GOT3 (cell line): Measurements from ENCODE around the gene C5orf15.

Experiments used
- DNase-seq: peaks from one replicate; lab custom pipeline; 2025; ENCODE audit warnings: mixed read lengths; lab: John Stamatoyannopoulos, UW

The C5orf15 gene

DNA sequence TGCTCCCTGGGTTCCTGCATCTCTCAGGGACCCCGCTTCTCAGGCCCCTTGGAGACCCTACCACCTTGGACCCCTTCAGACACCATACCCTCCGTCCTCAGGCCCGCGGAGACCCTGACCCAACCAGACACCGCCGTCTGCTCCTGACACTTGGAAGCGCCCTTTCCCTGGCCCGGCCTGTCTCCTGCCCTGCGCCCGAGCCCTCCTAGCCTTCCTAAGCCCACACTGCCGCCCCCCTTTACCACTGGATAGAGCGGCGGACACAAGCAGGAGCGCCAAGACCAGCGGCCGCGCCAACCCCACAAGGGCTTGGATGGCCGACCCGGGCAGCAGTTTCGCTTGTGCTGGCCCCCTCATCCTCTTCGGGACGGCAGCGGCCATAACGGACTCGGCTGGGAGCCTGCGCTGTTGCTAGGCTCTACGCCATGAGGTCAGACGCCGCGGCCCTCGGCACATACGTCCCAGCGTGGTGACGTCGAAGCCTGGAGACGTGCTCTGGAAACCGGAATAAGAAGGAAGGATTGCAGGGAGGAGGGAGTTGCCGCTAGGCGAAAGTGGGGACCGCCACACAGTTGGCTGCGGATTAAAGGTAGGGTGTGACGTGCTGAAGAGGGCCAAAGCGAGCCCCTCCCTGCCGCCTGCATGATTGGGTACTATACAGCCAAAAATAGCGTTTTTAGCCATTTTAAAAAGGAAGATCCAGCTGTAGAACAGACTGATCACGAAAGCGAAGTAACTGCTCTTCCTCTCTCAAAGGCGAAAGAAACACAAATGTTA, at the start of gene C5orf15:
TSS of gene C5orf15 (minus strand) at position 422 of the 777 bp plus-strand sequence. CDS start at position 381, 41 bp downstream.
- DNase-seq = peak; percentile 82

- no peak for DNase-seq
These were observed 39.9 kb upstream of the C5orf15 start for GRCh38 chr5:134008266-134008749.

- no peak for DNase-seq
These were observed 39.3 kb upstream of the C5orf15 start for GRCh38 chr5:134007581-134008265.

GRCh38 chr5:134006115-134006514, 37.7 kb upstream of the C5orf15 start:
- no peak for DNase-seq

- DNase-seq = no peak
These were observed 37.1 kb upstream of the C5orf15 start for GRCh38 chr5:134005417-134006061.

GRCh38 chr5:134004626-134005416, 36.4 kb upstream of the C5orf15 start, which contains the start of gene VDAC1:
VDAC1 (minus strand) TSS chr5:134004975; CDS start chr5:133993012, 11,963 bp downstream.
- peak; percentile 78 for DNase-seq

GRCh38 chr5:134003817-134004625, 35.6 kb upstream of the C5orf15 start:
- no peak for DNase-seq

DNA sequence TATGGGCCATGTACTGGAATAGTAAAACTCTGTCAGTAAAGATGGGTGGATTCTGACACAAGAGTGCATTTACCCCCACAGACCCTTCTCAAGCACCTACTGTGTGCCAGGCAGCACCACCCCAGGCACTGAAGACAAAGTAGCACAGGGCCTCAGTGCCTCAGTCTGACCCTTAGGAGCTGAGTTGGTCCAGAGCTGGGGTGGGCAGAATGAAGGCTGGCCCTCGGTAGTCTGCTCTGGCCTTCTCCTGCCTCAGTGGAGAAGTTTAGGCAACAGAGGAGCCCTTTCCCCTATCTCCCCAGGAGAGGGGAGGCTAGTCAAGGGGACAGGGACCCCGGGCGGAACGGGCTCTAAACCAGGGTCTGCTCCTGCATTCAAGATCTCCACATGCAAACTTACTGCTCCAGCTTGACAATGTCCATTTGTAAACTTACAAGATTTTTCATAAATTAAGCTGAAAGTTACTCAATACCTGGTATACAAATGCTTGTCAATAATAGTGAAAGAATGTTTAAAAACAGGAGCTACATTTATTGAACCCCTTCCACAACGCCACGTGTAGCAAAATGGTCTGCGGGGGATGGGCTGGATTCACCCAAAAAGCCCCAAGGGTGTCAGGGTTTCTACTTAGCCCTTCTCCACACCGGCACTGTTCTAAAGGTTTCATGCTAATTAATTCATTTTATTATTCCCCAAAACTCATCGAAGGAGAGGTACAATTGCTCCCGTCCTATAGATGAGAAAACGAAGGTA, 34.8 kb upstream of the C5orf15 start:
- DNase-seq = no peak

DNA sequence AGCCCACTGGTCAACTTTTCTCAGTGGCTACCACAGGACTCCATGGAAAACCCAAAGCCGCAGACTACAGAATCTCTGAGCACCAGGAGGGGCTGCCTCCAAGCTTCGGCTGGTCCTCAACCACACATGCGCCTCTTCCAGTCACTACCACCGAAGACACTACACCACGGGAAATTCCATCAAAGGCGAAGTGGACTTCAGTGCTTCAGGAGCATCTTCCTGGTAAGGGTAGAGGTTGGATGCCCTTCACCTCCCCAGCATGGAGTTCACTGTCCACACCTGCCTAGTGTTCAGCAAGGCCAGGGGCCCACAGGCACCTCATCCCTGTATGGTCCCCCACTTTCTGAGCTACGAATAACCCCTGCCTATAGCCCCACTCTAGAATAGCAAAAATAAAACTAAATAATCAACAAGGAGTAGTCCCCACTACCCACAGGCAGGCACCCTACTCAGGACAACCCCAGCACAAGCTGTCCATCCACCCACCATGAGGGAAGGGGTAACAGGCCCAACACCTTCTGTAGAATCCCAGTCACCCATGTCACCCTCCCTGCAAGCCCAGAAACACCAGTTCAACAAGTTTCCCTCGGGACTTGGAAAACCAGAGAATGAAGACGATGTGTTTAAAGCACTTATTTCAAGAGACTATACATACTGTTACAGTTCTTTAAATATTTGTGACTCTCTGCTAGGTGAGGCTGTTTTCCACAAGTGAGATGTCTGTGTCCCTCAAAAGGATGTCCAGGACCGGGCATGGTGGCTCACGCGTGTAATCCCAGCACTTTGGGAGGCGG, 33.7 kb upstream of the C5orf15 start:
- no peak for DNase-seq

- DNase-seq = no peak
These were observed 32.5 kb upstream of the C5orf15 start for GRCh38 chr5:134000696-134001453.

DNA sequence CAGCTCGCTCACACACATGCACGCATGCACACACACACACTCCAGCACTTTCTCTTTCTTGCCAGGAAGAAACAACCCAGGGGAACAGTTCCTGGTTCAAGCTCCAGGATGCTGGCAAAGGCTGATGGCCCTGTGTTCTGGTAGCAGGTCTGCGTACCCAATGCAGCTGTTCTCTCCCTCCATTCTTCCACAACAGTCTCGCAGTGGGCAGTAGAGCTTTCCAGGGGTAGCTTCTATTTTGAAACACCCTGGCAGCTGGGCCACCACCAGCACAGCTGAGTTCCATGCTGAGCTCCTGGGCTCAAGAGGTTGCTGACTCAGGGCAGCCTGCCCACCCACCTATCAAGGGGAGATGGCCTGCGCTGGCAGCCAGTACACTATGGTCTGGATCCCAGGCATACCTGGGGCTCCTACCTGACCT, 31.7 kb upstream of the C5orf15 start:
- DNase-seq = no peak

DNA sequence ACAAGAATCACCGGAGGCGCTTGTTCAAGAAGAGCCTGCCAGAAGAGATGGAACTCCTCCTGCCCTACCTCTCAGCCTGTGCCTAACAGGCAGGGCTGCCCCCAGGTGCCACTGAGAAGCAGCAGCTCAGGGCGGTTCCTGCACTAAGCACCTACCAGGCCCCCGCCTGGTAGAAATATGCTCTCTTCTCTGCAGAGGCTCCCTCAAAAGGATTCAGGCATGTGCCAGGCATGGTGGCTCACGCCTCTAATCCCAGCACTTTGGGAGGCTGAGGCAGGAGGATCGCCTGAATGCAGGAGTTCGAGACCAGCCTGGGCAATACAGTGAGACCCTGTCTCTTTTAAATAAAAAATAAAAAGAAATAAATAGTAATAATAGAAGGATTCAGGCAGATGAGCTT, 30.4 kb upstream of the C5orf15 start:
- no peak for DNase-seq

DNA sequence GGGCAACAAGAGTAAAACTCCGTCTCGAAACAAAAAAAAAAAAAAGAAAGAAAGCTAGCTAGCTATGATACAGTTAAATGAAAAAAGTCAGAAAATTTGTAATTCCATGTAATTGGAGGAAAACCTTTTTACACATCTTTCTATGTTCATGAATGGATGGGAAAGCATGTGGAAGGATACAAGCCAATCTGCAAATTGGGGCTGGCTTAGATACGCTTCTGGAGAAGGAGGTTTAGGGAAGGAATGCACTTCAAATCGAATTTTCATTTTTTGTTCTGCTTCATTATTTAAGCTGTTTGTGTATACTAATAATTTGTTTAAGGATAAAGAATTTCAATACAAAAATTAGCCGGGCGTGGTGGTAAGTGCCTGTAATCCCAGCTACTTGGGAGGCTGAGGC, 29.6 kb upstream of the C5orf15 start:
- no peak for DNase-seq

DNA sequence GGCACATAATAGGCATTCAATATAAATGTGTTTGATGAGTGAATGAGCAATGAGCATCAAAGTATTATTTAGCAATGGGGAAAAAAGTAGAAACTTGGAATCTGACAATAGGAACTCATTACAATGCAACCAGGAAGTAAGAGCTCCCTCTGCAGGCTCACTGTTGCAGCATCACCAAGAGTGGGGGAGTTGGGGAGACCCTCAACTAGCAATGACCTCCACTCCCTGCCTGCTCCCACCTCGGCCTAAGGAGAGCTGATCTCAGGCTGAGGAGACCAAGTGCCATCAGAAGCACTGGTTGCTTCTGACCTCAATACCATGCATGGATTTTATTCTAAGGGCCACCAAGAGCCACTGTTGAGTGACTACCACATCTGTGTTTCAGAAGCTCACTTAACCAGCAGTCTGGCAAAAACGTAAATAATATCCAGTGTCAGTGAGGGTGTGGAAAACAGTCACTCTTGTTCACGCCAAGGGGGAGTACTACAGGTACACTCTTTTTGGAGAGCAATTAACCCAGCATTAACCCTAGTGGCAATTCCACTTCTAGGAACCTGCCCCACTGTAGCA, 28.3 kb upstream of the C5orf15 start:
- no peak for DNase-seq

GRCh38 chr5:133995883-133996563, 27.6 kb upstream of the C5orf15 start:
- no peak for DNase-seq

GRCh38 chr5:133995341-133995740, 26.9 kb upstream of the C5orf15 start:
- no peak for DNase-seq

DNA sequence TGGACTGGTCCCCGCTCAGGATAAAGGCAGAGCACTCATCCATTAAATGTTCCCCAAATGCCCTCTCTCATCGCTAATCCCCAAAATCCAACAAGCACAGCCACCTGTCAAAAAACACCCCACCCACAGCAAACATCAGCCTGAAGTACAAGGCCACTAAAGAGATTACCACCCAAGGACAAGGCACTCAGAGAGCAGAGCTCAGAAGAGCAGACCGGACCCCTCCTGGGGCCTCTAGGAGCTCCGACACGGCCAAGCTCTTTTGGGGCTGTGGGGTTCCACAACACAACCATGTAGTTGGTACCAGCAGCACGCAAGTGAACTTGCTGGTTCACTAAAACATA, 26.5 kb upstream of the C5orf15 start:
- DNase-seq = no peak
